ENCODE data around the gene SPOCD1.

- TF ChIP-seq CTCF (IDR thresholded peaks at IDR 0.05) (no peak), ZFX (IDR thresholded peaks at IDR 0.05; ENCODE audit: borderline replicate concordance) (no peak)
Observed at GRCh38 chr1:31781756-31782371, 34.0 kb downstream of the SPOCD1 start.
